Activated CD4-positive, alpha-beta T cell treated with anti-CD3 and anti-CD28 coated beads for 4 hours (primary cell): Measurements from ENCODE around the gene SRBD1.
"Not testable (repeated sequence)": the region's sequence is repeated elsewhere in the genome, so short reads cannot be mapped to it uniquely, and the experiment has no call there.

ENCODE experiments used
- DNase-seq, 2 donors: peaks; one replicate each; pipeline ENCODE4 v3.0.0-alpha.2; 2020

The SRBD1 gene

DNA sequence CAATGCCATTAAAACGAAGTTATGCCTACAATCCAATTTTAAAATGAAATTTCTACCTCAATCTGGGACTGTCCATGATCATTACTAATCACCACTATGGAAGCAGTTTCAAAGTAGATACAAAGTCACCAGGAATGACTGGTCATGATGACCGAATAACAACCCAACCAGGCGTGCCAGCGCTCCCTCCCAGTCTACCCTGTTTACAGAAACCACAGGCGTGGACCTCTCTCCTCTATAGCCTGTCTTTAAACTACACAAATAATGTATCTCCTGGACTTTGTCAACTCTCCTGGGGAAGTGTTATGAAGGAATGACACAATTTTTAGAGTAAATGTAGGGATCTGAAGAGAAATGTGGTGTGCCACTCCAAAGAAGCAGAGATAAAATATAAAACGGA, 150.2 kb downstream of the SRBD1 start:
- no peak for DNase-seq

GRCh38 chr2:45459860-45460259, 151.2 kb downstream of the SRBD1 start:
- no peak for DNase-seq

GRCh38 chr2:45458909-45459563, 152.0 kb downstream of the SRBD1 start:
- DNase-seq = no peak

DNA sequence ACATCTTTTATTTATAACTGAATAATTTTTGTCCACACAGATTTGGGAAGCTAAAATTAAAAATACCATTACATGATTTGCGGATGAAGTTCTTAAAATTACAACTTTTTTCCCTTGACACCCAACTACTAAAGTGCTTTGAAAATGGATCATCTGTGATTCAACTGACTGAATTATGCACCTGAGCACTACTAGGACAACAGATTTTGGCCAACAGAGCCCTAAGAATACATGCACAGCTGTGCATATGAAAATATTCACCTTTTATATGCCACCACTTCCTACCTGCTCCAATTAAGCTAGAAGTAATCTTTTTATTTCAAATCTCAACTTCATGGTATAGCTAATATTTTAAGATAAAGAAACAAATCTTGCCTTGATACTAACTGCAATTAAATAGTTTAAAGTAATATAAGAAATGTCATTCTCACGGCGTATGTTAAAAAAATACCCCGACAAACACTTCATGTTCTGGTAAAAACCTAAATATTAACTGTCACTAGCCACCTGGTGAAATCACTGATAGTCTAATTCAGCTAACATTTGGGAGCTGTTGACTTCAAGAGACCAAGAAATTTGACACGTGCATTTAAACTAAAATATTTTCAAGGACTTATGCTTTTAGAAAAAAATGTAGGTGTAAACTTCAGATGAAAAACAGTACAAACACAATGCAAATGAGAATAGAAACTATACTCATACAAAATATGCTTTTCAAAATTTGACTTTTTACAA, 153.7 kb downstream of the SRBD1 start:
- DNase-seq = no peak

GRCh38 chr2:45452866-45453265, 158.2 kb downstream of the SRBD1 start:
- no peak for DNase-seq

DNA sequence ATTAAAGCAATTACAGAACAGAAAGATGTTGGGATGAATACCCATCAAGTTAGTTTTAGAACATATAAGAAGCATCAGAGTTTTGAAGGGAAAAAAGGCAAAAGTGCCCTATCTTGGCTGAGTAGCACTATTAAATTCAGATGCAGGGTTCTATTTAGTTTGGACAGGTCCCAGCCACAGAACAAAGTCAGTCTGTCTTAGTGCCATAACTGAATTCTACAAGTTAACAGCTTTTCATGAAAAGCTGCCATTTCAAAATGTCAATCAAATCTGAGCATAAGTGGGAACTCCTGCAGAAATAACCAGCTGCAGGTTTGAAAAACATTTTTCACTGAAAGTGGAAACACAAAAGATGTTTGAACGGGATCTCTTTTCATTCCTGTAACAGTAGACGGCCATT, 160.4 kb downstream of the SRBD1 start:
- DNase-seq = no peak

- no peak for DNase-seq
Observed at GRCh38 chr2:45448217-45448616, 162.8 kb downstream of the SRBD1 start.

- DNase-seq = no peak
Observed at GRCh38 chr2:45446016-45446415, 165.1 kb downstream of the SRBD1 start.

DNA sequence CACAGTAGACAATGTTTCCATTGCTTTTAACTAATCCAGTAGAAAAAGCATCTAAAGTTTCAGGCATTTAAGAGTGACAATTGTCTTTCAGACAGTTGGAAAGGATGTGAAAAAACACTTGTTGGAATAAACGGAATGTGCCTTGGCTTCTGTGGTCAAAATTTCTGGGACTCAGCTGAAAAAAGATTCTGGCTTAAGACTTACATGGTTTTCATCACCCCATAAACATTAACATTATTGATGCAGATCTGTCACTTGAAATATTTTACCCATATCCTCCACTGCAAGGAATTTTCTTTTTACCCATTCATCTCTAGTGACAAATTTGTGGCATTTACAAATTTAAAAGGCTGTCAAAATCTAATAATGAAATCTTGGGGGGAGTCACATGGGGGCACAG, 166.0 kb downstream of the SRBD1 start:
- no peak for DNase-seq

- no peak for DNase-seq
Observed at GRCh38 chr2:45443012-45443411, 168.1 kb downstream of the SRBD1 start.

DNA sequence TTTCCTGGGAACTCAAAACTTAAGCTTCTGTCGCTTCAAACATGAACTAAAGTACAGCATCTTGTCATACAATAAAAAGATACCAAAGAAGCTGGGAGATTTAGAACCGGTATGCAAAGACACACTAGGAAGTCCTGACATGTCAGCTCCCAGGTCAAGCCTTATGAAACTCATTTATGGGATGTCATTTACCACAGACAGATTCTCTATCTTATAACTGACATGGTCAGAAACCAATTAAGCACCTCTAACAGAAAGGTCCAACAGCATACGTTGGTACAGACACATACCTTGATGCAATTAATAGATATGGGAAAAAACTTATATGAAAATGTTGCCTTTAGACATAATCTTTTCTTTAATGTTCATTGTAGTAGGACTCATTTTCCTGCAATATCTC, 169.0 kb downstream of the SRBD1 start:
- DNase-seq = no peak

DNA sequence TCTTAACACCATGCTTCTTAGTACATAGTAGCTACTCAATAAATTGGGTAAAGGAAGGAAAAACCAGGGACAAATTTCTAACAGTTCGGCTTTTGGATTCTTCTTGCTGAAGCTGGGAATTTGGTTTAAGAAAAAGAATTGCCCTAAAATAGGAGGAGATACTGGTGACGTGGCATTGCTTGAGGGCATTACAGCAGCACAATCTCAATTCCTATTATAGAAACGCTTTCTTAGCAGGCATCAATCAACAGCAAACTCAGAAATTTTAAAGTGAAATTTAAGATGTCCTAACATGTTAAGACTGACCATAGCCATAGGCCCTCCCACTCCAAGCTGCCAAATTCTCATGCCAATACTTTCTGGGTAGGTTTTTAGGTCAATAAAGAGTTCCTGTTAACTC, 169.5 kb downstream of the SRBD1 start:
- DNase-seq = no peak

DNA sequence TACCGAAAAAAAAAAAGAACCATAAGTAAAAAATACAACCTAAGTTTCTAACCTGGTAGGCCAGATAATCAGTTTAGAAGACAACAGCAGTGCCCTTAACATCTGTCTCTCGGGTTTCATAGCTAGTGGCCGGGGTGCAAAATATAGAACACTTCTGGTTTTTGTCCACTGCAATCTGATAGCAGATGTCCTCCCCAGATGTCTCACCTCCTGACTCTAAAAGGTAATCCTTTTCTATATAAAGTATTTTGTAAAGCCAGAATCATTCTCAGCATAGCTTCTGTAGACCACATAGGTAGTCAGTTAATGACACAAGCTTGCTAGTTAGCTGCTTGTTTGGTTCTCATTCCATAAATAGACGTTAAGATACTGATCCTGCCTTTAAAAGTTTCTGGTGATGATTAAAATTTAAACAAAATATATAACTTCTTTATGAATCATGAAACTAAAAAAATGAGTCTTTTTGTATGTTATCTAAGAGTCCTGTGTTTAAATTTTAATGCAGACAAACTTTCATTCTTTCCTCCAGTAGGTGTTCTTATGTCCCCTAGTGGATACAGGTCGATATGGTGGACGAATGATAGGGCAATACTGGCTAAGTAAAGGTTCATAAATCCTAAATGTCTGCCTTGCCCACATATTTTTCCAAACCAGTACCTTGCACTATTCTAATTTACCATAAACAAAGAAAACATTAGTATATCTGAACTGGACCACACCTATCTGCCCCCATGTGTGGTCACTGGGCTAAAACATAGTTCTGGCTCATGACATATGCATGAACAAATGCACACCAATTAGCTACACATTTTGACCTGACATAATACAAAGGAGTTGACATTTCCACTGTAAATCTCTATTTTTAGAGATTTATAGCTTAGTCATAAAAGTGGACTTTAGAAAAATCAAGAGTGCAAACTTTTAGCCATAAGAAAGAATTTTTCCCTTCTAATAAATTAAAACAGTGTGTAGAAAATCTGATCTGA, 171.0 kb downstream of the SRBD1 start:
- no peak for DNase-seq

- DNase-seq = no peak
Observed at GRCh38 chr2:45438872-45439665, 172.0 kb downstream of the SRBD1 start.

DNA sequence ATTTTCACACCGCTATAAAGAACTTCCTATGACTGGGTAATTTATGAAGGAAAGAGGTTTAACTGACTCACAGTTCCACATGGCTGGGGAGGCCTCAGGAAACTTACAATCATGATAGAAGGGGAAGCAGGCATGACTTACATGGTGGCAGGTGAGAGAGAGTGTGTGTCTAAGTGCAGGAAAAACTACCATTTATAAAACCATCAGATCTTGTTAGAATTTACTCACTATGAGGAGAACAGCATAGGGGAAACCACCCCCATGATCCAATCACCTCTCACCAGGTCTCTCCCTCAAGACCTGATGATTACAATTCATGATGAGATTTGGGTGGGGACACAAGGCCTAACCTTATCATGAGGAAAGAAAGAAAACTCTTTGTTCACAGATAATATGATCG, 174.6 kb downstream of the SRBD1 start:
- DNase-seq = no peak

- no peak for DNase-seq
Observed at GRCh38 chr2:45435316-45435715, 175.8 kb downstream of the SRBD1 start.

DNA sequence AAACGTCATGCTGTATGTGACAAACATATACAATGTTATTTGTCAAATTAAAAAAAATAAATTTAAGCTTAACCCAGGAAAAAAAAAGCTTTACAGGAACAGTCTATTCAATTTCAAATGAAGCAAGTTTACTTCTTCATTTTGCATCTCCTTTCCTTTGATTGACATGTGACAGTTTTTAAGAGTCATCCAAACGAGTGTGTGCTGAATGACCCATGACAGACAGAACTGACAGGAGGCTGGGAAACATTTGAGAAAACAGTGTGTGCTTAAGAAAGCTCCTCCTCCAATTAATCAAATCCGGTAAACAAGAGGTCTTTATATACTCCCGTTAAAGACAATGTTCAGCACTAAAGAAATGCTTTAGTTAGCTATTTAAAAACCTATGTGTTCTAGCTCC, 177.7 kb downstream of the SRBD1 start:
- DNase-seq = no peak

DNA sequence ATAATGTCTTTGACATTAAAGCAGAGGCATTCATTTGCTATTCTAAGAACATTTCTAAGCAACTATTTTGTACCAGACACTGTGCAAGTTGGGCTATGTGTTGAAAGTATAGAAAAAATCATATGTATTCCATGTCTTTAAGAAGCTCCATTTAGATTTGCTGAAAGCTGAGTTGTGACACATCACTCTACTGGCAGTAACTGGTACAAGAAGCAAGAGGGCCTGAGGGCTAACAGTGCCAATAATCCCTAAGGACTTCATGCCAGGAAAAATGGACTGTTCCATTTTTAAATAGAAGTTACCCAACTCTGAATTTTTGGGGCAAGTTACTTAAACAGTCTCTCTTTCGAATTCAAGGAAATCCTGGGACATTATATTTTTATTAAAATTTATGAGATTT, 178.7 kb downstream of the SRBD1 start:
- no peak for DNase-seq

- not testable (repeated sequence) for DNase-seq
Observed at GRCh38 chr2:45426025-45426424, 185.0 kb downstream of the SRBD1 start.

DNA sequence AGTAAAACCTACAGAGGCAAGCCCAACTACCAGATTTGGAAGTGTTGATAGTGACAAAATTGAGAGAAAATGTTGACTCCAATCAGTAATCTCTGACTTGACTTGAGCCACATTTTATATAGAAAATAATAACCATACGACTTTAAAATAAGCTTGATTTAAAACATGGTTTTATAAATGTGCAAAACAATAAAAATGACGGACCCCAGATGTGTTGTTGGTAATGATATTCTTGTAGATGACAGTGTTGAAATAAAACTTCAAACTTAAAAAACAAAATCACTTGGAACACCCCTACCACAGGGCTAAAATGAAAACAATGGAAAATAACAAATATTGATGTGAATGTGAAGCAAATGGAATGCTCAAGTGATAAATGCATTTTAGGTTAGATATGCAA, 188.1 kb downstream of the SRBD1 start:
- no peak for DNase-seq

- DNase-seq = no peak
Observed at GRCh38 chr2:45418532-45418931, 192.5 kb downstream of the SRBD1 start.

GRCh38 chr2:45415534-45416123, 195.4 kb downstream of the SRBD1 start:
- DNase-seq = no peak
